Measurements from ENCODE around the gene EFCAB6.

The EFCAB6 gene

DNA sequence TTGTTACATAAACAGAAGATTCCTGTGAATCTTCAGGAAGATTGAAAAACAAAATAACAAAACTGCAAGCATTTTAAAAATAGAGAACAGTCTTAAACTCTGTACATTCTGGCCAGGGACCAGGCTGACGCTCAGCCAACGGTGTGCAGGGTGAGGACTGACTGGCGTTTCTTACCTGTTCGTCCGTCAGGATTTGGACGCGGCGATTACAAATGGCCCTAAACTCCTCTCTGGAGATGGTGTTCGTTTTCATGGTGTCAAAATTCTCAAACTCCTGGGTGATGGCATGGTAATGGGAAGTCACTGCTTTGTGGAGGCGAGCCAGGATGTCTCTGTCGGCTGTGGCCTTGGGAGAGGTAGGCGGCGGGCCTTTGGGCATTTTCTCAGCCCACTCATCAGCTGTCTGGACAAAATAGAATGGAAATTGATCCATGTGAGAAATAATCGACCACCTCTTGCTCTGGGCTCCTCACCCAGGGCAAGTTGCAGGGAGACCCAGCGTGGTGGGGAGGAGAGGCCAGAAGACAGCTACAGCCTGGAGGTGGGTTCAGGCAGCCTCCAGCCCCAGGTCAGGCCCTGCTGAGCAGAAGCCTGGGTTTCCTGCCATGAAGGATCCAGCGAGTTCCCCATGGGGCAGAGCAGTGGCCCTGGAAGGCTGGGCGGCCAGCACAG is 257.3 kb downstream of the EFCAB6 start:
- TF ChIP-seq, protein P1, sequence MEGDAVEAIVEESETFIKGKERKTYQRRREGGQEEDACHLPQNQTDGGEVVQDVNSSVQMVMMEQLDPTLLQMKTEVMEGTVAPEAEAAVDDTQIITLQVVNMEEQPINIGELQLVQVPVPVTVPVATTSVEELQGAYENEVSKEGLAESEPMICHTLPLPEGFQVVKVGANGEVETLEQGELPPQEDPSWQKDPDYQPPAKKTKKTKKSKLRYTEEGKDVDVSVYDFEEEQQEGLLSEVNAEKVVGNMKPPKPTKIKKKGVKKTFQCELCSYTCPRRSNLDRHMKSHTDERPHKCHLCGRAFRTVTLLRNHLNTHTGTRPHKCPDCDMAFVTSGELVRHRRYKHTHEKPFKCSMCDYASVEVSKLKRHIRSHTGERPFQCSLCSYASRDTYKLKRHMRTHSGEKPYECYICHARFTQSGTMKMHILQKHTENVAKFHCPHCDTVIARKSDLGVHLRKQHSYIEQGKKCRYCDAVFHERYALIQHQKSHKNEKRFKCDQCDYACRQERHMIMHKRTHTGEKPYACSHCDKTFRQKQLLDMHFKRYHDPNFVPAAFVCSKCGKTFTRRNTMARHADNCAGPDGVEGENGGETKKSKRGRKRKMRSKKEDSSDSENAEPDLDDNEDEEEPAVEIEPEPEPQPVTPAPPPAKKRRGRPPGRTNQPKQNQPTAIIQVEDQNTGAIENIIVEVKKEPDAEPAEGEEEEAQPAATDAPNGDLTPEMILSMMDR (conservative IDR thresholded peaks at IDR 0.05; ENCODE audit: low read depth, low read length) = no peak
- DNase-seq (ENCODE audit: low read depth) = no peak
- no peak overlapping the region for H3K4me3 ChIP-seq (ENCODE audit: low read length)

DNA sequence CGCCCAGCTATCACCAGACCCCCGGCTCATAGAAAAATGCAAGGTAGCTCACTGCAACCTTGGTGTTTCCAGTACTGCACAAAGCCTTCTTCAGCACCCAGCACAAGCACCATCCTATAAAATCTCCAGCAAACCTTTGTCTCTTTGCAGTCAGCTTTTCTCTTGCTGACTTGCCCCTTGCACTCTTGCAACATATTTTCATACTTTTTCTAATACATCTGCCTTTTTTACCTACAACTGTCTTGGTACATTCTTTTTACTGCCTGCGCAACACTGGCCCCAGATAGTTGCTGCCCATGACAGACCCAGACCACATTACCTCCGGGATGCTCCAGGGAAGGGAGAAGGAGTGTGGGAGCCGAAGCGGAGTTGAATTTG is 257.9 kb downstream of the EFCAB6 start:
- no peak overlapping the region for H3K4me3 ChIP-seq (ENCODE audit: low read length)
- TF ChIP-seq, protein P1 (conservative IDR thresholded peaks at IDR 0.05; ENCODE audit: low read depth, low read length) = no peak
- no peak for DNase-seq (ENCODE audit: low read depth)

DNA sequence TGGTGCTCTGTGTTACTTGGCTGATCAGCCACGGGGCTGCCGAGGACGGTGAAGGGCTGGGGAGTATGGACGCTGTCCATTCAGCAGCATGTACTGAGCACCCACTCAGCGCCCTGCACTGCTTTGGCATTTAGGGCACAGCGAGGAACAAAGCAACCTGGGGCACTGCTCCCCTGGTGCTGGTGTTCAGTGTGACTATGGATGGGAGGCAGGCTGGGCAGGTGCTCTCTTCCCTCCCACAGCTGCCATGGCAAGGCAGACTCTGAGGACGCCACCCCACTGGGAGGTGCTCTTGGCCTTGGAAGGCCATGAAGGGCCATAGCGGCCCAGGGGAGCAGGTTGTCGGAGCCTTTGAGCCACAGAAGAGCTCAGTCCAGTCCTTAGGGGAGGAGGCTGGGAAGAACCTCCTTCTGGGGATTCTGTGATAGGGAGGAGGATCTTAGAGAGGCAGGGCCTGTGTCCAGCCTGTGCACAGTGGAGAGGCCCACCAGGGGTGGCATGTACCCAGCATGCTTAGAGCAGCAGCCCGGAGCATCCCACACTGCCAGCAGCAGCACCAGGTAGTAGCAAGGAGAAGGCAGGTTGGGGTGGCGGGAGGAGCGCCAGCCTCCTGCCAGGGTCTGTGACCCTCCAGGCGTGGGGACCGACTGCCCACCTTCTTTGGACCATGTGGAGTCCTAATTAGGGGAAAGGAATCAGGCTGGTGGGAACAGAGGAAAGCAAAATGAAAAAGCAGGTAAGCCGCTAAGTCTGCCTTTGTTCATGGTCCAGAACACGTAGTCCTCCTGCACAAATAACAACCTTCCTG is 258.4 kb downstream of the EFCAB6 start:
- no peak for DNase-seq (ENCODE audit: low read depth)
- TF ChIP-seq, protein P1 (conservative IDR thresholded peaks at IDR 0.05; ENCODE audit: low read depth, low read length) = no peak
- no peak overlapping the region for H3K4me3 ChIP-seq (ENCODE audit: low read length)

DNA sequence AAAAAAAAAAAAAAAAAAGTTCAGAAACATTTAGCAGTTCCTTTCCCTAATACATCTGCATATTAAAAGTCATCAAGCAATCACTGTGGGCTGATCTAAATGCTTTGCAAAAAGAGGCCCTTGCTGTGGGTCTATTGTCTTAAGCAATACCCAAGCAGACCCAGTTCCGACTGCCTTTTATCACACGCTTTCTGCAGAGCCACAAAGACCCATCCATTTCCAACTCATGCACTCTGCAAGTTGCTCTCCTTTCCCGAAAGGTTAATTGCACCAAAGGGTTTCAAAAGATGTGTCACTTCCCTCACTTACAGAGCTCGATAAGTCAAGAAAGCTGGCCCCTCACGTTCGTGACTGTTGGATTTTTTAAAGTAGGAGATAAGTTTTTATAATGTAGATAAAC is 261.4 kb downstream of the EFCAB6 start:
- TF ChIP-seq, protein P1 (conservative IDR thresholded peaks at IDR 0.05; ENCODE audit: low read depth, low read length) = no peak
- no peak overlapping the region for H3K4me3 ChIP-seq (ENCODE audit: low read length)
- no peak for DNase-seq (ENCODE audit: low read depth)

DNA sequence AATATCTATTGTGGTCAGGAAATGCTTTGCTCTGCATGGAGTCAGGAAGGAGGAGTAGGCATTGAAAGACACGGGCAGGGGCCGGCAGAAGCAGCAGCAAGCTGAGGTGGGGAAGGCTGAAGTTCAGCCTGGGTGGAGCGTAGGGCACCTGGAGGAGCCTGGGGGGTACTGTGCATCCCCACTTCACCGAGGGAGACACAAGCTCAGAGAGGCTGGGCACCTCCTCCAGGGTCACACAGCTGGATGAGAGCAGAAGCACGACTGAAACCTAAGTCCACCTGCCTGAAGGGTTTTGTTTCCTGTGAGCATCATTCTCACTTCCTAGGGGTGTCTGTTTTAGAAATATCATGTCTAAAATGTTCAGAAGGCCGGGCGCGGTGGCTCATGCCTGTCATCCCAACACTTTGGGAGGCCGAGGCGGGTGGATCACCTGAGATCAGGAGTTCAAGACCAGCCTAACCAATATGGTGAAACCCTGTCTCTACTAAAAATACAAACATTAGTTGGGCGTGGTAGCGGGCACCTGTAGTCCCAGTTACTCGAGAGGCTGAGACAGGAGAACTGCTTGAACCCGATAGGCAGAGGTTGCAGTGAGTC is 262.0 kb downstream of the EFCAB6 start:
- no peak overlapping the region for H3K4me3 ChIP-seq (ENCODE audit: low read length)
- TF ChIP-seq, protein P1 (conservative IDR thresholded peaks at IDR 0.05; ENCODE audit: low read depth, low read length) = no peak
- no peak for DNase-seq (ENCODE audit: low read depth)

DNA sequence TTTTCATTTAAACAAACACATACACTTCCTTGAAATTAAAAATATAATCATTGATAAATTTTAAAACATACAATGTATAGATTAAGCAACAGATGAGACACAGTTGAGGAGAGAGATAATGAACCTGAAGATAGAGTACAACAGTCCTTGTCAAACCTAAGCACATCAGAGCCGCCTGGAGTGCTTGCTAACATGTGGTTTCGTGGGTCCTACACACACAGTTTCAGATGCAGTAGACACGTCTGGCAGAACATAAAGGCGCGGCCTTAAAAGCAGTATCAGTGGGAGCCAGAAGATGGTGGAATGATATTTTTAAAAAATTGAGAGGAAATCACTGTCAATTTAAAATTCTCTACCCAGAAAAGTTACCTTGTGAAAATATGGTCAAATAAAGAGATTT is 265.9 kb downstream of the EFCAB6 start:
- DNase-seq (ENCODE audit: low read depth) = no peak

More for the DNA sequence above, 265.9 kb downstream of the EFCAB6 start:
- TF ChIP-seq, protein P1 (conservative IDR thresholded peaks at IDR 0.05; ENCODE audit: low read depth, low read length) = no peak
- H3K4me3 ChIP-seq (ENCODE audit: low read length) = no peak overlapping the region

Data from retinal pigment epithelial cell (primary cell).